Hepatocyte (in vitro differentiated cells): Measurements from ENCODE around the gene SLC29A3.

Source experiments
- CTCF ChIP-seq: fragments of 200-600 bp; sonication (generic); IDR thresholded peaks from 2 replicates; pipeline ENCODE4 v1.5.1; 2016; ENCODE audit warnings: antibody characterized with exemption, mild to moderate bottlenecking; ENCODE audit not compliant: poor library complexity
- EZH2 ChIP-seq: fragments of 200-600 bp; sonication (generic); IDR thresholded peaks from 2 replicates; pipeline ENCODE4 v1.6.1; 2016; ENCODE audit warnings: antibody characterized with exemption, mild to moderate bottlenecking, borderline replicate concordance

GRCh38 chr10:71283876-71284275 is 35.2 kb upstream of the SLC29A3 start:
- no peak for TF ChIP-seq CTCF
- TF ChIP-seq EZH2, result no peak
